ENCODE measurements around the gene ELOB.

ELOB gene

GRCh38 chr16:2821487-2822157 is 44.5 kb upstream of the ELOB start:
- H3K4me2 ChIP-seq (ENCODE audit: insufficient read depth, low read length): no peak overlapping the region
- H3K79me2 ChIP-seq (ENCODE audit: insufficient read depth, low read length): no peaks in the 10 kb centered on the region
- H3K4me1 ChIP-seq (ENCODE audit: insufficient read depth, low read length): no peaks in the 10 kb centered on the region
- no peaks in the 10 kb centered on the region for H3K36me3 ChIP-seq (ENCODE audit: insufficient read depth, low read length)
- no peak overlapping the region for H2AFZ ChIP-seq (ENCODE audit: low read depth, low read length)
- no peaks in the 10 kb centered on the region for H3K27me3 ChIP-seq (ENCODE audit: insufficient read depth, low read length, poor library complexity)
- H4K20me1 ChIP-seq (ENCODE audit: insufficient read depth, low read length): no peaks in the 10 kb centered on the region
- no peak for DNase-seq
- H3K4me3 ChIP-seq (ENCODE audit: low read depth in 1 of 2, low read length in 2 of 2): no peak overlapping the region
- no peak for ATAC-seq (ENCODE audit: insufficient read depth, low read depth)
- TF ChIP-seq CTCF (IDR thresholded peaks at IDR 0.05; ENCODE audit: borderline replicate concordance, extremely low read depth, low read length, poor library complexity, severe bottlenecking) (no peak), EZH2 (IDR thresholded peaks at IDR 0.05; ENCODE audit: borderline replicate concordance, low read depth, low read length, severe bottlenecking) (no peak)
- H3K27ac ChIP-seq (ENCODE audit: low read length): no peak overlapping the region
- no peaks in the 10 kb centered on the region for H3K9me3 ChIP-seq (ENCODE audit: insufficient read depth, low read length, severe bottlenecking)
- H3K9ac ChIP-seq (ENCODE audit: low read depth, low read length): no peak overlapping the region

GRCh38 chr16:2820836-2821486 is 43.9 kb upstream of the ELOB start:
- no peak for DNase-seq
- Histone ChIP-seq H2AFZ (ENCODE audit: low read depth, low read length) (no peak overlapping the region), H3K4me1 (ENCODE audit: insufficient read depth, low read length) (no peaks in the 10 kb centered on the region), H3K79me2 (ENCODE audit: insufficient read depth, low read length) (no peaks in the 10 kb centered on the region), H3K4me2 (ENCODE audit: insufficient read depth, low read length) (no peak overlapping the region), H3K27ac (ENCODE audit: low read length) (no peak overlapping the region), H3K9ac (ENCODE audit: low read depth, low read length) (no peak overlapping the region), H3K27me3 (ENCODE audit: insufficient read depth, low read length, poor library complexity) (no peaks in the 10 kb centered on the region), H4K20me1 (ENCODE audit: insufficient read depth, low read length) (no peaks in the 10 kb centered on the region), H3K36me3 (ENCODE audit: insufficient read depth, low read length) (no peaks in the 10 kb centered on the region), H3K9me3 (ENCODE audit: insufficient read depth, low read length, severe bottlenecking) (no peaks in the 10 kb centered on the region), H3K4me3 (ENCODE audit: low read depth in 1 of 2, low read length in 2 of 2) (no peak overlapping the region)
- ATAC-seq (ENCODE audit: insufficient read depth, low read depth): no peak
- TF ChIP-seq EZH2 (IDR thresholded peaks at IDR 0.05; ENCODE audit: borderline replicate concordance, low read depth, low read length, severe bottlenecking) (no peak), CTCF (IDR thresholded peaks at IDR 0.05; ENCODE audit: borderline replicate concordance, extremely low read depth, low read length, poor library complexity, severe bottlenecking) (no peak)

- H3K36me3 ChIP-seq (ENCODE audit: insufficient read depth, low read length): no peaks in the 10 kb centered on the region
- H2AFZ ChIP-seq (ENCODE audit: low read depth, low read length): no peak overlapping the region
- TF ChIP-seq EZH2 (IDR thresholded peaks at IDR 0.05; ENCODE audit: borderline replicate concordance, low read depth, low read length, severe bottlenecking): no peak
- no peak for TF ChIP-seq CTCF (IDR thresholded peaks at IDR 0.05; ENCODE audit: borderline replicate concordance, extremely low read depth, low read length, poor library complexity, severe bottlenecking)
- no peak overlapping the region for H3K9ac ChIP-seq (ENCODE audit: low read depth, low read length)
- no peak for ATAC-seq (ENCODE audit: insufficient read depth, low read depth)
- no peaks in the 10 kb centered on the region for H4K20me1 ChIP-seq (ENCODE audit: insufficient read depth, low read length)
- no peaks in the 10 kb centered on the region for H3K79me2 ChIP-seq (ENCODE audit: insufficient read depth, low read length)
- H3K27ac ChIP-seq (ENCODE audit: low read length): no peak overlapping the region
- no peak overlapping the region for H3K4me2 ChIP-seq (ENCODE audit: insufficient read depth, low read length)
- no peaks in the 10 kb centered on the region for H3K4me1 ChIP-seq (ENCODE audit: insufficient read depth, low read length)
- H3K4me3 ChIP-seq (ENCODE audit: low read depth in 1 of 2, low read length in 2 of 2): no peak overlapping the region
- H3K9me3 ChIP-seq (ENCODE audit: insufficient read depth, low read length, severe bottlenecking): no peaks in the 10 kb centered on the region
- no peak for DNase-seq
- no peaks in the 10 kb centered on the region for H3K27me3 ChIP-seq (ENCODE audit: insufficient read depth, low read length, poor library complexity)
Measured at GRCh38 chr16:2819939-2820835, 43.1 kb upstream of the ELOB start.

Data from DND-41 (cell line).